GM06990 (cell line): ENCODE data around the gene NFE2L2.

ENCODE experiments used
- DNase-seq: peaks from one replicate; pipeline ENCODE4 v3.0.0-alpha.2; 2011; ENCODE audit not compliant: insufficient read length; ENCODE audit errors: extremely low read depth
- H3K27me3 ChIP-seq: replicated peaks from 2 replicates; pipeline ENCODE4 v1.6.0; 2011; ENCODE audit warnings: low read length; ENCODE audit not compliant: control insufficient read depth, insufficient read depth
- H3K36me3 ChIP-seq: 2 replicates; pipeline ENCODE4 v1.5.1; 2011; ENCODE audit warnings: low read length; ENCODE audit not compliant: control insufficient read depth, insufficient read depth
- H3K4me3 ChIP-seq: replicated peaks from 2 replicates; pipeline ENCODE4 v1.5.1; 2011; ENCODE audit warnings: low read depth, mild to moderate bottlenecking, control low read depth, low read length
- TF ChIP-seq, protein P1 (sequence below): IDR thresholded peaks from 2 replicates; pipeline ENCODE4 v1.5.1; 2011; ENCODE audit warnings: low read length, control low read depth, mild to moderate bottlenecking, inconsistent platforms; ENCODE audit not compliant: insufficient read depth, poor library complexity, severe bottlenecking

The NFE2L2 gene

DNA sequence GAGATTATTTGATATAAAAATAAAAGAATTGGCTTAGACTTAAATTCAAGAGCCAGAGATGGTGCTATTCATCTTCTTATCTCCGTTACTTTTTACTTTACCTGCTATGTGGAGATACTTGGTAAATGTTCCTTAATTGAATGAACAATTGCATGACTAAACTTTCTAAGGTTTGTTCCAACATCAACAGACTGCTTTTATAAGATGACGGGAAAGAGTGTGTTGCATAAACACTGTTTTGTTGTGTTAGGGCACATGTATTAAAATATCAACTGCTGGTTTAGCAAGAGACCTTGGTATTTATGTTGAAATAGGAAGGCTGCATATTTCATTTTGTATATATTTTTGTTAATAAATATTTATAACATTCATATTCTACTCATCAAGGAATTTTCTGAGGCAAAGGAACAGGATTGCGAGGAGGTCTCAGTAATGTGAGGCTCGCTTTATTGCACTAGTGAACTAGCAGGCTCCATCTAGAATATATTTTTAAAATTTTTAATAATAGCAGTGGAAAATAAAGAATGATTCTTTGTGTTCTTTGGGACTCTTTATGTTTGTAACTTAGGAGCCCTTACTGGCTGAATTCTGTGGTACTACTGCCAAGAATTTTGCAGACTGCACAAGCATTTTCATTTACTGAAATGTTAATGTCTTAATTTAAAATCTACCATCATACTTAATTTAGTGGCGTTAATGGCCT, 10.7 kb upstream of the NFE2L2 start:
- TF ChIP-seq, protein P1, sequence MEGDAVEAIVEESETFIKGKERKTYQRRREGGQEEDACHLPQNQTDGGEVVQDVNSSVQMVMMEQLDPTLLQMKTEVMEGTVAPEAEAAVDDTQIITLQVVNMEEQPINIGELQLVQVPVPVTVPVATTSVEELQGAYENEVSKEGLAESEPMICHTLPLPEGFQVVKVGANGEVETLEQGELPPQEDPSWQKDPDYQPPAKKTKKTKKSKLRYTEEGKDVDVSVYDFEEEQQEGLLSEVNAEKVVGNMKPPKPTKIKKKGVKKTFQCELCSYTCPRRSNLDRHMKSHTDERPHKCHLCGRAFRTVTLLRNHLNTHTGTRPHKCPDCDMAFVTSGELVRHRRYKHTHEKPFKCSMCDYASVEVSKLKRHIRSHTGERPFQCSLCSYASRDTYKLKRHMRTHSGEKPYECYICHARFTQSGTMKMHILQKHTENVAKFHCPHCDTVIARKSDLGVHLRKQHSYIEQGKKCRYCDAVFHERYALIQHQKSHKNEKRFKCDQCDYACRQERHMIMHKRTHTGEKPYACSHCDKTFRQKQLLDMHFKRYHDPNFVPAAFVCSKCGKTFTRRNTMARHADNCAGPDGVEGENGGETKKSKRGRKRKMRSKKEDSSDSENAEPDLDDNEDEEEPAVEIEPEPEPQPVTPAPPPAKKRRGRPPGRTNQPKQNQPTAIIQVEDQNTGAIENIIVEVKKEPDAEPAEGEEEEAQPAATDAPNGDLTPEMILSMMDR: no peak
- no peaks in the 10 kb centered on the region for H3K27me3 ChIP-seq
- H3K4me3 ChIP-seq: no peak overlapping the region
- DNase-seq: no peak
- H3K36me3 ChIP-seq: no peaks in the 10 kb centered on the region

- H3K27me3 ChIP-seq: no peaks in the 10 kb centered on the region
- no peak overlapping the region for H3K4me3 ChIP-seq
- no peak for DNase-seq
- no peaks in the 10 kb centered on the region for H3K36me3 ChIP-seq
- TF ChIP-seq, protein P1: no peak
Measured at GRCh38 chr2:177273408-177273807, 8.9 kb upstream of the NFE2L2 start.

- Histone ChIP-seq H3K27me3 (no peaks in the 10 kb centered on the region), H3K4me3 (no peak overlapping the region), H3K36me3 (no peaks in the 10 kb centered on the region)
- DNase-seq: no peak
- TF ChIP-seq, protein P1: no peak
Measured at GRCh38 chr2:177272765-177273164, 8.2 kb upstream of the NFE2L2 start.

GRCh38 chr2:177271981-177272666, 7.6 kb upstream of the NFE2L2 start:
- Histone ChIP-seq H3K36me3 (no peaks in the 10 kb centered on the region), H3K4me3 (no peak overlapping the region), H3K27me3 (no peaks in the 10 kb centered on the region)
- TF ChIP-seq, protein P1: no peak
- no peak for DNase-seq

DNA sequence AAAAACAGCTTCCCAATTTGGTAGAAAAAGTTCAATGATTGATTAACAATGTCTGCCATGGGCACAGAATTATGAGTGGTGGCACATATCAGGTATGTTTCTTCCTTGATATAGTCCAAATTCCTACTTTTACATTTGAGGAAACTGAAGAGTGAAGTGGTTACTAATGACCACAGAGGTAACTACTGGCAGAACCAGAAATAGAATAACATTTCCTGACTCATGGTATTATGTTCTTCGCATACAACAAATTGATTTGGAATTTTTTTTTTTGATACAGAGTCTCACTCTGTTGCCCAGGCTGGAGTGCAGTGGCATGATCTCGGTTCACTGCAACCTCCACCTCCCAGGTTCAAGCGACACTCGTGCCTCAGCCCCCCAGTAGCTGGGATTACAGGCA, 6.0 kb upstream of the NFE2L2 start:
- Histone ChIP-seq H3K27me3 (no peaks in the 10 kb centered on the region), H3K4me3 (no peak overlapping the region), H3K36me3 (no peaks in the 10 kb centered on the region)
- TF ChIP-seq, protein P1: no peak
- no peak for DNase-seq

- DNase-seq: no peak
- Histone ChIP-seq H3K27me3 (no peaks in the 10 kb centered on the region), H3K4me3 (no peak overlapping the region), H3K36me3 (no peaks in the 10 kb centered on the region)
- TF ChIP-seq, protein P1: no peak
Measured at GRCh38 chr2:177268901-177269300, 4.4 kb upstream of the NFE2L2 start.
